ENCODE results near the gene POMGNT1. TPM values are rescaled to one million over a fixed set of nuclear protein-coding genes. Genes with fewer than 3 reads are reported as not detected.

Gene POMGNT1
- total and polyA plus RNA-seq, 2 of the 8 experiments (the other 6 are each of a cell fraction or from before 2014, with no cell fraction given) = 28.0 to 40.3 TPM

- H2AFZ ChIP-seq (ENCODE audit: low read length) = no peak overlapping the region
- no peaks in the 10 kb centered on the region for H3K27me3 ChIP-seq (replicated peaks in 1 of 4; ENCODE audit: control insufficient read depth in 3 of 4, extremely low read depth in 1 of 4, insufficient read depth in 3 of 4, low read length in 3 of 4)
- no peak overlapping the region for H4K91ac ChIP-seq (replicated peaks; ENCODE audit: insufficient read length, low read length)
- no peak overlapping the region for H2BK20ac ChIP-seq (ENCODE audit: low read length)
- no peak for DNase-seq (ENCODE audit: low read depth in 1 of 2, low spot score in 2 of 2)
- H3K79me1 ChIP-seq (ENCODE audit: low read depth, low read length) = no peaks in the 10 kb centered on the region
- H3K14ac ChIP-seq (ENCODE audit: insufficient read length) = no peak overlapping the region
- H3K23me2 ChIP-seq (ENCODE audit: low read depth, low read length) = no peaks in the 10 kb centered on the region
- H3K36me3 ChIP-seq (ENCODE audit: control insufficient read depth in 2 of 4, insufficient read depth in 4 of 4, low read length in 3 of 4) = peaks cover 0 to 11% (median 8%) of the 10 kb centered on the region in 4 experiments; a peak in 5 of 8 replicates
- H3K4me1 ChIP-seq (replicated peaks in 1 of 4; ENCODE audit: control insufficient read depth in 3 of 4, insufficient read depth in 4 of 4, low read length in 3 of 4) = no peaks in the 10 kb centered on the region
- H4K8ac ChIP-seq (ENCODE audit: extremely low read depth, insufficient read depth, low read length) = no peak overlapping the region; the same call in 1 of the 2 replicates
- CTCF ChIA-PET (ENCODE audit: partially characterized antibody) = interaction anchor here (0.7 to 2.5 kb wide), 4 partner anchors 8 to 152 kb away, joined by 3 to 11 read pairs (median 3); no protein-coding TSS in a partner anchor
- no peak overlapping the region for H3K9ac ChIP-seq (replicated peaks in 1 of 4; ENCODE audit: extremely low read depth in 1 of 4, low read depth in 3 of 4, low read length in 3 of 4)
- H2AK5ac ChIP-seq (ENCODE audit: low read depth, low read length) = no peak overlapping the region
- no peak overlapping the region for H3K23ac ChIP-seq (ENCODE audit: insufficient read length)
- no peak overlapping the region for H2BK15ac ChIP-seq (ENCODE audit: low read length)
- H3K56ac ChIP-seq (replicated peaks; ENCODE audit: insufficient read length, low read depth, low read length) = no peak overlapping the region
- H3K9me3 ChIP-seq (ENCODE audit: insufficient read depth in 2 of 2, low read depth in 1 of 2, low read length in 1 of 2) = no peaks in the 10 kb centered on the region
- no peak overlapping the region for H3K4ac ChIP-seq (replicated peaks; ENCODE audit: insufficient read length, low read depth, low read length)
- no peak overlapping the region for H3K4me3 ChIP-seq (ENCODE audit: extremely low read depth in 1 of 4, insufficient read depth in 2 of 4, low read depth in 3 of 4, low read length in 4 of 4)
- no peaks in the 10 kb centered on the region for H3K79me2 ChIP-seq (ENCODE audit: control insufficient read depth in 1 of 2, insufficient read depth in 2 of 2, low read length in 2 of 2)
- peaks cover 0 to 3% of the 10 kb centered on the region in 2 experiments for H4K20me1 ChIP-seq (replicated peaks in 1 of 2; ENCODE audit: control insufficient read depth in 1 of 2, insufficient read depth in 2 of 2, low read length in 2 of 2)
- POLR2A ChIA-PET (ENCODE audit: partially characterized antibody) = no interaction called here
- no peak overlapping the region for H2BK120ac ChIP-seq (replicated peaks; ENCODE audit: low read depth, low read length)
- H3K18ac ChIP-seq (ENCODE audit: extremely low read depth, low read length) = no peak overlapping the region
- H2BK12ac ChIP-seq (ENCODE audit: low read depth, low read length) = no peak overlapping the region
- no peak overlapping the region for H2BK5ac ChIP-seq (ENCODE audit: low read depth, low read length)
- WGBS, 2 experiments (ENCODE audit: extremely low coverage in 1 of 2, insufficient coverage in 1 of 2, insufficient read length in 1 of 2, insufficient replicate concordance in 2 of 2, low coverage in 1 of 2, low lambda C conversion rate in 2 of 2, missing lambda C conversion rate in 1 of 2) = 84% methylated on average over 6 of the region's 6 CpGs; no CpG with 5 or more reads in 1 of the 2 experiments
- no peak overlapping the region for H3K27ac ChIP-seq (ENCODE audit: low read depth, low read length)
- no peak overlapping the region for H4K5ac ChIP-seq (ENCODE audit: insufficient read length, low read depth, low read length)
- no peak for FAIRE-seq
- H3K4me2 ChIP-seq (ENCODE audit: insufficient read depth in 1 of 2, low read depth in 2 of 2, low read length in 2 of 2) = no peak overlapping the region
- TF ChIP-seq CTCF (IDR thresholded peaks at IDR 0.05; ENCODE audit: control extremely low read depth in 1 of 3, insufficient read depth in 1 of 3, low read depth in 1 of 3, low read length in 3 of 3) = peak; percentile 9 to 50 (median 18); a peak in 3 of 4 replicates
These were observed 9.8 kb downstream of the POMGNT1 start for GRCh38 chr1:46188295-46189030.
